HepG2 (cell line): ENCODE data around the gene ZNF445. TPM values are rescaled to one million over a fixed set of nuclear protein-coding genes. Genes with fewer than 3 reads are reported as not detected.

Experiments
- ASH2L ChIP-seq: fragments of 300-600, 200-600 bp; sonication (generic); IDR thresholded peaks from 2 replicates; pipeline ENCODE4 v1.7.0; 2017; ENCODE audit warnings: low read depth, mild to moderate bottlenecking, moderate library complexity, mixed read lengths, low read length; ENCODE audit not compliant: insufficient read length
- CBX1 ChIP-seq: IDR thresholded peaks from one replicate; pipeline ENCODE4 v1.6.1; 2016; ENCODE audit warnings: antibody characterized with exemption, low read depth
- ELF4 ChIP-seq: sonication (generic); formaldehyde crosslinking; IDR thresholded peaks from 2 replicates; pipeline ENCODE4 v1.5.0; 2020; ENCODE audit warnings: missing genetic modification reagents, mild to moderate bottlenecking, moderate library complexity, borderline replicate concordance
- KAT8 ChIP-seq: IDR thresholded peaks from 2 replicates; pipeline ENCODE4 v1.6.1; 2016; ENCODE audit warnings: missing genetic modification reagents, missing compliant biosample characterization
- MEIS2 ChIP-seq: sonication (generic); formaldehyde crosslinking; IDR thresholded peaks from 2 replicates; pipeline ENCODE4 v1.9.0; 2021; ENCODE audit warnings: mild to moderate bottlenecking, missing genetic modification reagents
- NAIF1 ChIP-seq: sonication (generic); formaldehyde crosslinking; IDR thresholded peaks from 2 replicates; pipeline ENCODE4 v1.5.0; 2020; ENCODE audit warnings: mild to moderate bottlenecking, missing genetic modification reagents, borderline replicate concordance
- NR2F2 ChIP-seq: IDR thresholded peaks from 2 replicates; pipeline ENCODE4 v1.6.1; 2012; ENCODE audit warnings: low read depth, inconsistent platforms, borderline replicate concordance
- PAWR ChIP-seq: sonication (generic); formaldehyde crosslinking; IDR thresholded peaks from 2 replicates; pipeline ENCODE4 v1.4.0; 2020; ENCODE audit warnings: missing genetic modification reagents, mild to moderate bottlenecking, borderline replicate concordance
- PHF20 ChIP-seq: sonication (generic); formaldehyde crosslinking; IDR thresholded peaks from 2 replicates; pipeline ENCODE4 v1.5.0; 2020; ENCODE audit warnings: mild to moderate bottlenecking, missing genetic modification reagents
- RCOR2 ChIP-seq: IDR thresholded peaks from 2 replicates; pipeline ENCODE4 v1.6.1; 2016; ENCODE audit warnings: missing biosample characterization, missing genetic modification reagents
- RFXAP ChIP-seq: sonication (generic); formaldehyde crosslinking; IDR thresholded peaks from 2 replicates; pipeline ENCODE4 v1.4.0; 2020; ENCODE audit warnings: missing genetic modification reagents, borderline replicate concordance
- SALL2 ChIP-seq: sonication (generic); formaldehyde crosslinking; IDR thresholded peaks from 2 replicates; pipeline ENCODE4 v1.8.1; 2023; ENCODE audit warnings: mild to moderate bottlenecking, missing genetic modification reagents, inconsistent platforms
- THAP11 ChIP-seq: IDR thresholded peaks from 2 replicates; pipeline ENCODE4 v1.6.1; 2016; ENCODE audit warnings: missing biosample characterization, missing genetic modification reagents
- ZBED4 ChIP-seq: sonication (generic); formaldehyde crosslinking; IDR thresholded peaks from 2 replicates; pipeline ENCODE4 v1.4.0; 2020; ENCODE audit warnings: missing genetic modification reagents, borderline replicate concordance
- ZBTB1 ChIP-seq: sonication (generic); formaldehyde crosslinking; IDR thresholded peaks from 2 replicates; pipeline ENCODE4 v1.4.0; 2020; ENCODE audit warnings: missing genetic modification reagents, borderline replicate concordance
- ZNF281 ChIP-seq: sonication (generic); formaldehyde crosslinking; IDR thresholded peaks from 2 replicates; pipeline ENCODE4 v1.4.0; 2020; ENCODE audit warnings: missing genetic modification reagents, borderline replicate concordance
- ZNF564 ChIP-seq: sonication (generic); formaldehyde crosslinking; IDR thresholded peaks from 2 replicates; pipeline ENCODE4 v1.8.1; 2023; ENCODE audit warnings: mild to moderate bottlenecking, missing genetic modification reagents
- ZNF569 ChIP-seq: sonication (generic); formaldehyde crosslinking; IDR thresholded peaks from 2 replicates; pipeline ENCODE4 v1.5.0; 2020; ENCODE audit warnings: mild to moderate bottlenecking, missing genetic modification reagents, moderate library complexity, borderline replicate concordance
- ZNF589 ChIP-seq: sonication (generic); formaldehyde crosslinking; conservative IDR thresholded peaks from 2 replicates; pipeline ENCODE4 v1.8.0; 2022; ENCODE audit warnings: mild to moderate bottlenecking, moderate library complexity, missing genetic modification reagents
- ZNF644 ChIP-seq: IDR thresholded peaks from 2 replicates; pipeline ENCODE4 v1.6.1; 2016; ENCODE audit warnings: low read depth
- ZNF773 ChIP-seq: sonication (generic); formaldehyde crosslinking; IDR thresholded peaks from 2 replicates; pipeline ENCODE4 v1.4.0; 2020; ENCODE audit warnings: missing genetic modification reagents, borderline replicate concordance
- ZSCAN25 ChIP-seq: sonication (generic); formaldehyde crosslinking; IDR thresholded peaks from 2 replicates; pipeline ENCODE4 v1.8.0; 2022; ENCODE audit warnings: mild to moderate bottlenecking, missing genetic modification reagents
- polyA plus RNA-seq, 8 experiments: library from polyadenylated mRNA; depleted of rRNA in 3 of 8; stranded (reverse) in 7 of 8; unstranded in 1 of 8; fragments of >200 nt; fragmentation: Illumina TruSeq in 4 of 8; extraction: Trizol in 4 of 8; gene quantifications; 2 replicates each; pipeline versions ENCODE4 v1.2.1 to v1.2.3, GENCODE V29; 2011 to 2016; ENCODE audit warnings: low read depth in 4 of 8, missing spikeins in 1 of 8, mixed read lengths in 1 of 8; ENCODE audit not compliant: insufficient read depth in 1 of 8
- total RNA-seq, 5 experiments: library from RNA; depleted of rRNA; stranded (reverse); fragments of >200 nt; fragmentation: Illumina TruSeq; extraction: Trizol; gene quantifications; 2 replicates each; pipeline ENCODE4 v1.2.3, GENCODE V29; 2016; ENCODE audit warnings: low read depth in 1 of 5

The ZNF445 gene
- total and polyA plus RNA-seq, 2 of the 13 experiments (the other 11 are each of a cell fraction or from before 2014, with no cell fraction given), result 4.4 to 10.3 TPM

GRCh38 chr3:44511238-44511566 is 33.7 kb upstream of the ZNF445 start (continued):
- TF ChIP-seq ZNF281 (CRISPR knock-in tag) (no peak), RCOR2 (CRISPR knock-in tag) (no peak), ZBTB1 (no peak), RFXAP (no peak), ZNF569 (no peak), PAWR (no peak), NAIF1 (CRISPR knock-in tag) (no peak), ZNF564 (no peak), PHF20 (no peak), ASH2L (no peak), ZSCAN25 (no peak), KAT8 (CRISPR knock-in tag) (peak; percentile 7; the same call in 1 of the 2 replicates), NR2F2 (no peak), SALL2 (CRISPR knock-in tag) (no peak), ZNF589 (CRISPR knock-in tag) (no peak), THAP11 (0 out of 2 replicates have a peak, but pooled peaks have one; percentile 4), ELF4 (CRISPR knock-in tag) (no peak), ZNF773 (CRISPR knock-in tag) (no peak), ZBED4 (0 out of 2 replicates have a peak, but pooled peaks have one; percentile 14), CBX1 (no peak), ZNF644 (CRISPR knock-in tag) (no peak), MEIS2 (no peak)
